Measurements from ENCODE around the gene SERPINE1. TPM values are rescaled to one million over a fixed set of nuclear protein-coding genes. Genes with fewer than 3 reads are reported as not detected.

The SERPINE1 gene
- total and polyA plus RNA-seq, 2 of the 8 experiments (the other 6 are each of a cell fraction or from before 2014, with no cell fraction given) = 3.7 to 5.6 TPM

- Histone ChIP-seq H2BK120ac (replicated peaks; ENCODE audit: low read depth, low read length) (no peak overlapping the region), H4K20me1 (replicated peaks in 1 of 2; ENCODE audit: control insufficient read depth in 1 of 2, insufficient read depth in 2 of 2, low read length in 2 of 2) (peaks cover 0 to 9% of the 10 kb centered on the region in 2 experiments), H2AFZ (ENCODE audit: low read length) (no peak overlapping the region), H3K4me3 (ENCODE audit: extremely low read depth in 1 of 4, insufficient read depth in 2 of 4, low read depth in 3 of 4, low read length in 4 of 4) (peak overlapping the region in 3 of 4 experiments; percentile 16 to 68 (median 42); a peak in 6 of 8 replicates), H3K23ac (ENCODE audit: insufficient read length) (no peak overlapping the region), H4K8ac (ENCODE audit: extremely low read depth, insufficient read depth, low read length) (no peak overlapping the region), H2BK20ac (ENCODE audit: low read length) (peak overlapping the region; percentile 8; the same call in 1 of the 2 replicates), H3K79me1 (ENCODE audit: low read depth, low read length) (no peaks in the 10 kb centered on the region), H2BK12ac (ENCODE audit: low read depth, low read length) (peak overlapping the region; percentile 27; the same call in 1 of the 2 replicates), H3K4me1 (replicated peaks in 1 of 4; ENCODE audit: control insufficient read depth in 3 of 4, insufficient read depth in 4 of 4, low read length in 3 of 4) (peaks cover 11 to 67% (median 46%) of the 10 kb centered on the region in 4 experiments), H3K36me3 (ENCODE audit: control insufficient read depth in 2 of 4, insufficient read depth in 4 of 4, low read length in 3 of 4) (no peaks in the 10 kb centered on the region), H3K4ac (replicated peaks; ENCODE audit: insufficient read length, low read depth, low read length) (no peak overlapping the region), H4K5ac (ENCODE audit: insufficient read length, low read depth, low read length) (no peak overlapping the region), H4K91ac (replicated peaks; ENCODE audit: insufficient read length, low read length) (no peak overlapping the region), H3K27ac (ENCODE audit: low read depth, low read length) (no peak overlapping the region), H3K9ac (replicated peaks in 1 of 4; ENCODE audit: extremely low read depth in 1 of 4, low read depth in 3 of 4, low read length in 3 of 4) (no peak overlapping the region), H3K27me3 (replicated peaks in 1 of 4; ENCODE audit: control insufficient read depth in 3 of 4, extremely low read depth in 1 of 4, insufficient read depth in 3 of 4, low read length in 3 of 4) (peaks cover 56 to 96% (median 84%) of the 10 kb centered on the region in 4 experiments), H3K14ac (ENCODE audit: insufficient read length) (no peak overlapping the region), H3K4me2 (ENCODE audit: insufficient read depth in 1 of 2, low read depth in 2 of 2, low read length in 2 of 2) (peak overlapping the region; percentile 44 to 95), H3K9me3 (ENCODE audit: insufficient read depth in 2 of 2, low read depth in 1 of 2, low read length in 1 of 2) (no peaks in the 10 kb centered on the region), H3K18ac (ENCODE audit: extremely low read depth, low read length) (no peak overlapping the region), H3K79me2 (ENCODE audit: control insufficient read depth in 1 of 2, insufficient read depth in 2 of 2, low read length in 2 of 2) (no peaks in the 10 kb centered on the region), H2AK5ac (ENCODE audit: low read depth, low read length) (no peak overlapping the region), H2BK5ac (ENCODE audit: low read depth, low read length) (0 out of 2 replicates have a peak overlapping the region, but pooled peaks have one; percentile 74), H2BK15ac (ENCODE audit: low read length) (peak overlapping the region; percentile 65; the same call in 1 of the 2 replicates), H3K56ac (replicated peaks; ENCODE audit: insufficient read length, low read depth, low read length) (no peak overlapping the region), H3K23me2 (ENCODE audit: low read depth, low read length) (peaks cover 29% of the 10 kb centered on the region)
- FAIRE-seq (no peak), DNase-seq (ENCODE audit: low read depth in 1 of 2, low spot score in 2 of 2) (no peak)
- 6% methylated on average over 9 of the region's 13 CpGs; no CpG with 5 or more reads in 1 of the 2 experiments for whole genome bisulfite sequencing, 2 experiments (ENCODE audit: extremely low coverage in 1 of 2, insufficient coverage in 1 of 2, insufficient read length in 1 of 2, insufficient replicate concordance in 2 of 2, low coverage in 1 of 2, low lambda C conversion rate in 2 of 2, missing lambda C conversion rate in 1 of 2)
- POLR2A ChIA-PET (ENCODE audit: partially characterized antibody) = interaction anchor here (0.6 to 2.2 kb wide), 10 partner anchors 9 to 315 kb away, joined by 3 to 10 read pairs (median 4); no protein-coding TSS in a partner anchor
- CTCF ChIA-PET (ENCODE audit: partially characterized antibody) = interaction anchor here (0.6 to 3.0 kb wide), 23 partner anchors 9 to 587 kb away, joined by 3 to 38 read pairs (median 5); partner anchors contain the start of genes MOGAT3 and NAT16
Observed at GRCh38 chr7:101171442-101171837, 44.5 kb downstream of the SERPINE1 start.

Data from H1 (cell line).